ENCODE results near the gene GPR39.

Gene GPR39

GRCh38 chr2:132550946-132551345, 134.3 kb downstream of the GPR39 start:
- Histone ChIP-seq H4K20me1 (ENCODE audit: insufficient read depth) (no peaks in the 10 kb centered on the region), H3K9ac (no peak overlapping the region), H2AFZ (ENCODE audit: low read depth) (no peak overlapping the region), H3K27me3 (ENCODE audit: insufficient read depth, low read depth) (no peaks in the 10 kb centered on the region), H3K27ac (no peak overlapping the region), H3K4me3 (IDR thresholded peaks at IDR 0.05; ENCODE audit: insufficient read depth, low read depth, low read length) (no peak overlapping the region), H3K36me3 (ENCODE audit: insufficient read depth) (no peaks in the 10 kb centered on the region), H3K4me2 (no peak overlapping the region), H3K79me2 (ENCODE audit: insufficient read depth, low read depth) (no peaks in the 10 kb centered on the region), H3K4me1 (ENCODE audit: low read depth, poor library complexity, severe bottlenecking) (no peaks in the 10 kb centered on the region)
- no peak for TF ChIP-seq CTCF (conservative IDR thresholded peaks at IDR 0.05; ENCODE audit: low read depth, low read length)

- Histone ChIP-seq H3K4me2 (no peak overlapping the region), H3K9ac (no peak overlapping the region), H3K27ac (no peak overlapping the region), H3K4me1 (ENCODE audit: low read depth, poor library complexity, severe bottlenecking) (no peaks in the 10 kb centered on the region), H3K4me3 (IDR thresholded peaks at IDR 0.05; ENCODE audit: insufficient read depth, low read depth, low read length) (no peak overlapping the region), H2AFZ (ENCODE audit: low read depth) (no peak overlapping the region), H3K36me3 (ENCODE audit: insufficient read depth) (no peaks in the 10 kb centered on the region), H3K79me2 (ENCODE audit: insufficient read depth, low read depth) (no peaks in the 10 kb centered on the region), H4K20me1 (ENCODE audit: insufficient read depth) (no peaks in the 10 kb centered on the region), H3K27me3 (ENCODE audit: insufficient read depth, low read depth) (no peaks in the 10 kb centered on the region)
- no peak for TF ChIP-seq CTCF (conservative IDR thresholded peaks at IDR 0.05; ENCODE audit: low read depth, low read length)
Measured at GRCh38 chr2:132557694-132558093, 141.1 kb downstream of the GPR39 start.

- no peak overlapping the region for H3K4me3 ChIP-seq (IDR thresholded peaks at IDR 0.05; ENCODE audit: insufficient read depth, low read depth, low read length)
- no peak overlapping the region for H2AFZ ChIP-seq (ENCODE audit: low read depth)
- no peak for TF ChIP-seq CTCF (conservative IDR thresholded peaks at IDR 0.05; ENCODE audit: low read depth, low read length)
- H3K4me1 ChIP-seq (ENCODE audit: low read depth, poor library complexity, severe bottlenecking) = no peaks in the 10 kb centered on the region
- H3K9ac ChIP-seq = no peak overlapping the region
- H3K27me3 ChIP-seq (ENCODE audit: insufficient read depth, low read depth) = no peaks in the 10 kb centered on the region
- H3K27ac ChIP-seq = no peak overlapping the region
- H3K36me3 ChIP-seq (ENCODE audit: insufficient read depth) = no peaks in the 10 kb centered on the region
- H3K79me2 ChIP-seq (ENCODE audit: insufficient read depth, low read depth) = no peaks in the 10 kb centered on the region
- H4K20me1 ChIP-seq (ENCODE audit: insufficient read depth) = no peaks in the 10 kb centered on the region
- H3K4me2 ChIP-seq = no peak overlapping the region
Measured at GRCh38 chr2:132559326-132559725, 142.7 kb downstream of the GPR39 start.

GRCh38 chr2:132559921-132560320, 143.3 kb downstream of the GPR39 start:
- Histone ChIP-seq H4K20me1 (ENCODE audit: insufficient read depth) (no peaks in the 10 kb centered on the region), H3K4me1 (ENCODE audit: low read depth, poor library complexity, severe bottlenecking) (no peaks in the 10 kb centered on the region), H3K9ac (no peak overlapping the region), H3K27ac (no peak overlapping the region), H3K4me2 (no peak overlapping the region), H3K4me3 (IDR thresholded peaks at IDR 0.05; ENCODE audit: insufficient read depth, low read depth, low read length) (no peak overlapping the region), H2AFZ (ENCODE audit: low read depth) (no peak overlapping the region), H3K36me3 (ENCODE audit: insufficient read depth) (no peaks in the 10 kb centered on the region), H3K27me3 (ENCODE audit: insufficient read depth, low read depth) (no peaks in the 10 kb centered on the region), H3K79me2 (ENCODE audit: insufficient read depth, low read depth) (no peaks in the 10 kb centered on the region)
- TF ChIP-seq CTCF (conservative IDR thresholded peaks at IDR 0.05; ENCODE audit: low read depth, low read length) = no peak

GRCh38 chr2:132560562-132560961, 144.0 kb downstream of the GPR39 start:
- Histone ChIP-seq H3K4me2 (no peak overlapping the region), H3K79me2 (ENCODE audit: insufficient read depth, low read depth) (no peaks in the 10 kb centered on the region), H3K4me1 (ENCODE audit: low read depth, poor library complexity, severe bottlenecking) (no peaks in the 10 kb centered on the region), H4K20me1 (ENCODE audit: insufficient read depth) (no peaks in the 10 kb centered on the region), H3K9ac (no peak overlapping the region), H3K27ac (no peak overlapping the region), H2AFZ (ENCODE audit: low read depth) (no peak overlapping the region), H3K27me3 (ENCODE audit: insufficient read depth, low read depth) (no peaks in the 10 kb centered on the region), H3K4me3 (IDR thresholded peaks at IDR 0.05; ENCODE audit: insufficient read depth, low read depth, low read length) (no peak overlapping the region), H3K36me3 (ENCODE audit: insufficient read depth) (no peaks in the 10 kb centered on the region)
- no peak for TF ChIP-seq CTCF (conservative IDR thresholded peaks at IDR 0.05; ENCODE audit: low read depth, low read length)
